GM11168 (cell line): ENCODE measurements around the gene CTAG2.
"Not testable (repeated sequence)": the region's sequence is repeated elsewhere in the genome, so short reads cannot be mapped to it uniquely, and the experiment has no call there.

ENCODE experiments used
- in situ Hi-C: fragments of 300-500 bp; cut with MboI; formaldehyde crosslinking; loops from one replicate; pipeline ENCODE4 v1.12.0; 2022; ENCODE audit warnings: low sequenced_read_pairs; ENCODE audit not compliant: unreplicated experiment

The CTAG2 gene

DNA sequence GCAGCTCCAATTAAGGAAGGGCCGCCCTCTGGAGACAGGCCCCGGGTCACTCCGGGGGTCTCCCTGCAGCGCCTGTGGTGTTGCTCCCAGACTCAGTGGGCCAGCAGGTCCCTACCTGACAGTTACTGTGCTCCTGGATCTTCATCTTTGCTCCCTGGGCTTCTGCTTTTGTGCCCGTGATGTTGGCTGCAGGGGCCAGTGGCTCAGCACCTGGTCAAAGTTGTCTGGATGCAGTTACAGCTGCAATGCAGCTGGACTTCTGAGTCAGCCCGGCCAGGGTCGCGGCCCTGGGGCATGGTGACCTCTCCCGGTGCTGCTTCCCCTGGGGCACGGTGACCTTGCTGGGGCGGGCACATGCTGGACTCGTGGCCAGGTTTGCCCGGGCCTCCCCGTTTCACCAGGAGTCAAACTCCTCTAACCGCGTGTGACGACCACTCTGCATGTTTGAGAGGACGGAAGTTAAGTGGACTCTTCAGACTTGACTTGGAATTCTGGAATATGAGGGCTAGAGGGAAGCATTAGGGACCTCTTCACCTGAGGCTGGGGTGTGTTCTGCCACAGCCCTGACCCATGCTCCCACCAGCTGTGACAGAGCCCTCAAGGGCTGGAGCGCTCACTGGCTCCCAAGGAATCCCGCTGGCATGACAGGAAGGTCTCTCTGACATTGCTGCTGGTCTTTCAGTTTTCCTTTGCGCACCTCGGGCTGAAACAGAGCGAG lies 3.7 kb downstream of the CTAG2 start:
- in situ Hi-C loops, result no loop called here

DNA sequence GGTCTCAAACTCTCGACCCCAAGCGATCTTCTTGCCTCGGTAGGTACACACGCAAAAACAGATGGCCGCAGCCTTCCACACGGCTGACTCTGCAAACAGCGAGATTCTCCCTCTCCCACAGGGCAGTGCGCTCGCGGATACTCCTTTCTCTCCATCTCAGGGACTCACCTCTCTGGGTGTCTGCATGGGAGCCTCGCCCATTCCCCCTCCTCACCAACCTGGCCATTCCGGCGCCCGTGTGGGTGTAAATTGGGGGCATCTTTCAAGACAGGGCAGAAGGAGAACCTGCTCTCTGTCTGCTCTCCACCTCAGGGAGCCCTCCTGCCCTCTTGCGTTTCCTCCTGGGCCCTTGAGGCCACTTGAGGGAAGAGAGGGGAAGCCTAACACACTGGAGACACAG lies 4.4 kb downstream of the CTAG2 start:
- in situ Hi-C loops, result no loop called here

DNA sequence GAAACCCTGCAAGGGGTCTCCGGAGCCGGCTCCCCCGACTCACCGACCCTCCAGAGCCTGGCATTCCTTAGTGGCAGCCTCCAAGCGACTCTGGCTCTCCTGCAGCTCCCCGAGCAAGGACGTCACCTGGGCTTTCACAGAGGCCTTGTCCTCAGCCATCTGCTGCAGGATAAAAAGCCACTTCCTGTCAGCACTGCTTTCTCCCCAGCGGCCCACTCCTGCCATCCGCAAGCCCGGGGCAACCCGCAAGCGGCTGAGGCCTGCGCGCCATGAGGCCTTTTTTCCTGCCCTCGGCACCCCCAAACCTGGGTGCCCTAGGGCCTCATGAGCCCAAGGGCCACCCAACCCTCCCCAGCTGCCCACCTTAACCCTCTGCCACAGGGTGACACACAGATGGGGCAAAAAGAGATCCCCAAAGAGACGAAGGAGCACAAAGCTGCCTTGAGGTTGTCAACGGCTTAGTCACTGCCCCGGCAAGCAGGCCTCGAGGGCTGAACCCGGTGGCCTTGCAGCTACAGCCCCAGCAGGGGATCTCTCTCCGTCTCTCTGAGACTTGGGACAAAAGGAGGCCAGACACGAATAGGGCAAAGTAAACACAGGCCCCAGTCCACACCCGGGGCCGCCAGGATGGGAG lies 7.5 kb downstream of the CTAG2 start:
- in situ Hi-C loops, result not testable (repeated sequence)

GRCh38 chrX:154643708-154644107 lies 9.7 kb downstream of the CTAG2 start:
- in situ Hi-C loops, result not testable (repeated sequence)

- in situ Hi-C loops, result not testable (repeated sequence)
These were observed 11.6 kb downstream of the CTAG2 start for GRCh38 chrX:154641740-154642139.

DNA sequence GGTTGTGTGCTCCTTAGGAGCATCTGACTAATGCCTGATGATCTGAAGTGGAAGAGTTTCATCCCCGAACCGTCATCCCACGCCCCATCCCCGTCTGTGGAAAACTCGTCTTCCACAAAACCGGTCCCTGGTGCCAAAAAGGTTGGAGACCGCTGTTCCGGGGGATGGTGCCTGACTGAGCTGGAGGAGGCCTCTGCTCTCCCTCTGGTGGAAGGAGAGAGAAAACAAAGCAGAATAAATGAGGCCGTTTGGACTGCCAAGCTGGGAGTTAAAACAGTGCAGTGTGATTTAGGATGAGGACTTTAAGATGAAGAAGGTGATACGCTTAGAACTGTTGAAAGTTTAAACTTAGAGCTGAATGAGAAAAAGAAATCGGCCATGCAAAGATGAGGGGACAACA lies 19.7 kb downstream of the CTAG2 start:
- in situ Hi-C loops, result not testable (repeated sequence)

GRCh38 chrX:154630949-154631348 lies 22.4 kb downstream of the CTAG2 start:
- in situ Hi-C loops, result not testable (repeated sequence)

DNA sequence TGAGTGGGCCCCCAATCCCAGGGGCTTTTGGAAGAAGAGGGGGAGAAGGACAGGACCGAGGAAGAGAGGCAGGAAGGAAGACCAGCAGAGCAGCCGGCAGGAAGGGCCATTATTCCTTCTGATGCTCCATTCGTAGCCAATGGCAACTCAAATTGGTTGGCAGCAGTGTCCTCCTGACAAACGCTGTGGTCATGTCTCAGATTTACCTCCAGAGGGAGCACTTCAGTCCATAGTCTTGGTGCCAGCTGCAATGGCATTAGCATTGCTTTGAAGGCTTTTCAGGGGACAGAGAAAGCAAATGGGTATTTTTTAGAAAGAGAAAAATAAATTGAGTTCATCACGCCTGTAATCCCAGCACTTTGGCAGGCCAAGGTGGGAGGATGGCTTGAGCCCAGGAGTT lies 24.4 kb downstream of the CTAG2 start:
- in situ Hi-C loops, result not testable (repeated sequence)

DNA sequence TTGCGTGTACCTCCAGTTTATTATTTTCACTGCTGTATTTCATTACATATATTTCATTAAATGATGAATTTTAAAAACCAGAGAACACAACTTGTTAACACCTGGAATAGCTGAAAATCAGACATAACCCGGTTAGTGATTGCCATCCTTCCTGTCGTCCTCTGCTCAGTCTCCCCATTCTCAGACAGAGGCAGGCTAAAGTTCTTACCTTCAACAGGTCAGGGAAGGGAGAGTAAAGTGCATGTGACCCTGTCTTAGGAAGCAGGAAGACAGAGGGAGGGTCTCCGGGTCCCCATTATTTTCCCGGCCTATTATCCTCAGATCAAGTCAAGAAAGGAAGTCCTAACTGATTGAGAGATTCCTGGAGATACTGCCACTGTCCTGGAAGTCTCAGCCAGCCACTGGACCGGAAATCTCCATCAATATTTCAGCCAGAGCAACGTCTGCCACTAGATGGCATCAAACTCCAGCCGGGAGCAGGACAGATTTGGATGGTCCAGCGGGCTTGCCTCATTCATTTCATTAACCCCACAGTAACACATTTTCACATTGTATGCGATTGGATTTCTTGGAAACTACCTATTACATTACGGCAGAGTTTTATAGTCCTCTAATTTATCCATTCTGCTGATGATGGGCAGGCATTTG lies 32.5 kb downstream of the CTAG2 start:
- in situ Hi-C loops, result not testable (repeated sequence)

DNA sequence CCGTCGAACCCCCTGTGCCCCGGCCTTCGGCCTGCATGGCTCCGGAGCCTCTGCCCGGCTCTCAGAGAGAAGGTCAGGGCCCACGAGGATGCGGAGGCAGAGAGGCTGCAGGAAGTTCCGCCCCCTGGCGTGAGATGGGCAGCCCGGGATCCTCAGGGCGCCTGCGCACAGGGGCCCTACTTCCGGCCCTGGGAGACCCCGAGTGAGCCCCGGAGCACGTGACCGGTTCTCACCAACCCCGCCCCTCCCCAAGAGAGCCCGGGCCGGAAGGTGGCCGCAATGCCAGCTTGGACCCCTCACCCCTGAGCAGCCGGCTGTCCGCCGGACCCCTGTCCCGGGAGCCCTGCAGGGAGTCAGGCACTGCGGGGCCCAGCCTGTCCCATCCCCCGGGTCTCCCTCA lies 34.2 kb downstream of the CTAG2 start, which contains the start of gene CTAG1B:
TSS of gene CTAG1B (minus strand) at position 101 of the 400 bp plus-strand sequence. CDS start at position 37, 64 bp downstream.
- in situ Hi-C loops, result not testable (repeated sequence)

DNA sequence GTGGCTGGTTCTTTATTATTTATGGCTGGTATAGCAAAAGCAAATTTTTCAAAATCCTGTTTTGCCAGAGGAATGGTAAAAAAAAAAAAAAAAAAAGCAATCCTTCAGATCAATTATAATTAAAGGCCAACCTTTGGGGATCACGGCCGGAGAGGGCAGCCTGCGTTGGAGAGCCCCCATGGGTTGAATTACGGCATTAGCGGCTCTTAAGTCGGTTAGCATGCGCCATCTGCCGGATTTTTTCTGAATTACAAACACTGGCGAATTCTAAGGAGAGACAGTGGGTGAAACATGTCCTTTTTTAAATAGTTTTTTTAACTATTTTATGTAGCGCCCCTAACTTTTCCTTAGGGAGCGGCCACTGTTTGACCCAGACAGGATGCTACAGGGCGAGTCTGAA lies 39.8 kb downstream of the CTAG2 start:
- in situ Hi-C loops, result not testable (repeated sequence)

DNA sequence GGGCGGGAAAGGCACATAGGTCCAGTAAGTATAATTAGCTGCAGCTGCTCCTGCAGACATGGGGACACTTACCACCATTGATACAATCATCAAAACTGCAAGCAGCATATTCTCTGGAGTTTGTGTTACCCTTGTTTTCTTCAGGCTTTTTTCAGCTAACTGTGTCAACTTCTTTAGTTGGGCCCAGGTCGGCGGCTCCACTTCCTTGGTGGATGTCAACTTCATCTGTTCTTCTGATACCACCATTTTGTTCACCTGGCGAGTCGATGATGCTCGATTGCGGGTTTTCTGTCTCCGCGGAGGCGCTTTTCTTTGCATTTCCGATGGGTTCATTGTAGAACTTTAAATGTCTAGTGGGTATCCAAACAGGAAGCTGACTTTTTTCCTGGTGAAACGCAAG lies 42.2 kb downstream of the CTAG2 start:
- in situ Hi-C loops, result not testable (repeated sequence)

GRCh38 chrX:154608823-154609222 lies 44.6 kb downstream of the CTAG2 start:
- in situ Hi-C loops, result not testable (repeated sequence)

GRCh38 chrX:154607976-154608375 lies 45.4 kb downstream of the CTAG2 start:
- in situ Hi-C loops, result not testable (repeated sequence)

DNA sequence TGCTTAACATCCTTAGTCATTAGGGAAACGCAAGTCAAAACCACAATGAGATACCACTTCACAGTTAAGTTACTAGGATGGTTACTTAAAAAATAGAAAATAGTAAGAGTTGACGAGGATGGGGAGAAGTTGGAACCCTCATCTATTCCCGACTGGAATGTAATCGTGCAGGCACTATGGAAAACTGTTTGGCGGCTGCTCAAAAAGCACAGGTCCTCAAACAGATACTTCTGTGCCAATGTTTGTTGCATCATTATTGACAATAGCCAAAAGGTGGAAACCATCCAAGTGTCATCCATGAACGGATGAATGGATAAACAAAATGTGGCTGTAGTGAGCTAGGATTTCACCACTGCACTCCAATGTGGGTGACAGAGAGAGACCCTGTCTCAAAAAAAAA lies 46.0 kb downstream of the CTAG2 start:
- in situ Hi-C loops, result no loop called here

DNA sequence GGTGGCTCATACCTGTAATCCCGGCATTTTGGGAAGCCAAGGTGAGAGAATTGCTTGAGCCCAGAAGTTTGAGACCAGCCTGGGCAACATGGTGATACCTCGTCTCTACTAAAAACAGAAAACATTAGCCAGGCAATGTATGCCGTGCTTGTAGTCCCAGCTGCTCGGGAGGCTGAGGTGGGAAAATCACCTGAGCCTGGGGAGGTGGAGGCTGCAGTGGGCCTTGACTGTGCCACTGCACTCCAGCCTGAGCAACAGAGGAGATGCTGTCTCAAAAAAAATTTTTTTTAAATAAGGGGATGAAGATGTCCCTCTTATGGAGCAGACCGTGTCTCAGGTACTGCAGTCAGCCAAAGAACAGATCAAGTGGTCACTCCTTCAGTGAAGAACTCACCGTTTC lies 47.8 kb downstream of the CTAG2 start:
- in situ Hi-C loops, result no loop called here

GRCh38 chrX:154603438-154604430 lies 49.6 kb downstream of the CTAG2 start:
- in situ Hi-C loops, result no loop called here

DNA sequence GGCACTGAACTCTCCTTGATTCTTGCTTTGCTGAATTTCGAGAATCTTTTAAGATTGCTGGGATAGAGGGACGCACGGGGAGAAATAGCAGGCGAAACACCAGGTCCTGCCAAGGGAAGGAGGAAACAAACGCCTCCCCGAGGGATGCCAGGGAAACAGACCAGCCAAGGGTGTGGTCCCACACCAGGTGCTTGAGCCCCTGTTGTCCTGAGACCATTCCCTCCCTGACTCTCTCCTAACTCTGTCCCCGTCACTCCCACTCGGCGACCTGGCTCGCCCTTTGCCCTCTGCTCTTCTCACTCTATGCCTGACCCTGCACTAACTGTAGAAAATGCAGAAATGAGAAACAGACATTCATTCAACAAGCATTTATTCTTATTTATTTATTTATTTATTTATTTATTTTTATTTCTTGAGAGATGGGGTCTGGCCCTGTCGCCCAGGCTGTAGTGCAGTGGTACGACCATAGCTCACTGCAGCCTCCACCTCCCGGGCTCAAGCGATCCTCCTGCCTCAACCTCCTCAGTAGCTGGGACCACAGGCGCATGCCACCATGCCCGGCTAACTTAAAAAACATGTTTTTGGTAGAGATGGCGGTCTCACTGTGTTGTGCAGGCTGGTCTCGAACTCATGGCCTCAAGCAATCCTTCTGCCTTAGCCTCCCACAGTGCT lies 50.5 kb downstream of the CTAG2 start:
- in situ Hi-C loops, result no loop called here

DNA sequence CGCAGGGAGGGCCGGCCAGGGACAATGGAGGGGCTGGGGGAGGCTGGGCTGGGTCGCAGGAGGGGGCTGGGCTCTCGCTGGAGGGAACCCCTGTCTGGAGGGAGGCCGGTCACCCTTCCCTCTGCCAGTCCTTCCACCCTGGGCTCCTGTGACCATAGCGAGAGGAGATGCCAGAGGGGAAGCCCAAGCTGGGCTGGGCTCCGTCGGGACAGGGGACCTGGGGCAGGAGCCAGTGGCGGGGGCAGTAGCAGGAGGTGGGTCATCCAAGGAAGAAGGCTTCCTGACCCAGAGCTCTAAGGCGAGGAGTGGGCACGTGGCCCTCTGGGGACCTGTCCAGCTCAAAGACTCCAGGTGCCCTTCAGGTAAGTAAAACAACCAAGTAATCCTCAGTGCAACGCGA lies 51.2 kb downstream of the CTAG2 start:
- in situ Hi-C loops, result no loop called here
